Keratinocyte (primary cell): ENCODE results near the gene SORL1-AS1.

Source experiments
- DNase-seq: peaks from one replicate; pipeline ENCODE4 v3.0.0-alpha.2; 2011; ENCODE audit warnings: low read depth, missing footprints, low spot score
- FAIRE-seq: peaks from 2 replicates; lab custom pipeline; 2011; peaks lifted over from hg19 to GRCh38; lab: Jason Lieb, UNC
- H2AFZ ChIP-seq: 2 replicates; pipeline ENCODE4 v1.6.0; 2012; ENCODE audit warnings: low read length, control low read depth, inconsistent platforms; ENCODE audit not compliant: control insufficient read depth
- H3K27ac ChIP-seq: 2 replicates; pipeline ENCODE4 v1.5.1; 2011; ENCODE audit warnings: low read length; ENCODE audit not compliant: control insufficient read depth, insufficient read depth
- H3K27me3 ChIP-seq: 3 replicates; pipeline ENCODE4 v1.6.0; 2011; ENCODE audit warnings: low read length; ENCODE audit not compliant: control insufficient read depth, insufficient read depth; ENCODE audit errors: extremely low read depth
- H3K36me3 ChIP-seq, 2 experiments: 2 replicates in 1 of 2; 3 replicates in 1 of 2; pipeline ENCODE4 v1.5.1; 2011; ENCODE audit warnings: low read length in 2 of 2, mild to moderate bottlenecking in 1 of 2; ENCODE audit not compliant: control insufficient read depth in 2 of 2, insufficient read depth in 2 of 2; ENCODE audit errors: extremely low read depth in 1 of 2
- H3K4me1 ChIP-seq: 3 replicates; pipeline ENCODE4 v1.5.1; 2011; ENCODE audit warnings: low read length; ENCODE audit not compliant: control insufficient read depth, insufficient read depth; ENCODE audit errors: extremely low read depth
- H3K4me2 ChIP-seq: 3 replicates; pipeline ENCODE4 v1.6.0; 2011; ENCODE audit warnings: low read depth, low read length; ENCODE audit not compliant: control insufficient read depth, insufficient read depth; ENCODE audit errors: extremely low read depth
- H3K4me3 ChIP-seq, 3 experiments: fragments of 200-600 bp in 1 of 3; sonication (generic) in 1 of 3; 2 replicates in 2 of 3; 3 replicates in 1 of 3; pipeline ENCODE4 v1.5.1; 2011 to 2016; ENCODE audit warnings: low read length in 3 of 3, mild to moderate bottlenecking in 3 of 3, control low read depth in 2 of 3, inconsistent platforms in 1 of 3, low read depth in 1 of 3, mixed read lengths in 1 of 3, mixed run types in 1 of 3, moderate library complexity in 1 of 3; ENCODE audit not compliant: control insufficient read depth in 2 of 3, insufficient read depth in 2 of 3; ENCODE audit errors: extremely low read depth in 1 of 3
- H3K79me2 ChIP-seq: 2 replicates; pipeline ENCODE4 v1.6.0; 2012; ENCODE audit warnings: low read length; ENCODE audit not compliant: control insufficient read depth, insufficient read depth
- H3K9ac ChIP-seq: 3 replicates; pipeline ENCODE4 v1.6.0; 2011; ENCODE audit warnings: low read length; ENCODE audit not compliant: control insufficient read depth, insufficient read depth; ENCODE audit errors: extremely low read depth
- H3K9me1 ChIP-seq: 3 replicates; pipeline ENCODE4 v1.6.0; 2011; ENCODE audit warnings: low read length; ENCODE audit not compliant: control insufficient read depth, insufficient read depth; ENCODE audit errors: extremely low read depth
- H3K9me3 ChIP-seq: 2 replicates; pipeline ENCODE4 v1.5.1; 2012; ENCODE audit warnings: low read depth, low read length; ENCODE audit not compliant: control insufficient read depth
- H4K20me1 ChIP-seq: 3 replicates; pipeline ENCODE4 v1.6.0; 2011; ENCODE audit warnings: low read length; ENCODE audit not compliant: control insufficient read depth, insufficient read depth; ENCODE audit errors: extremely low read depth
- EZH2 ChIP-seq: IDR thresholded peaks from one replicate; pipeline ENCODE4 v1.6.1; 2012; ENCODE audit warnings: inconsistent platforms, mild to moderate bottlenecking, low read length, moderate library complexity
- dilution Hi-C: fragments of 300-500 bp; cut with MboI; formaldehyde crosslinking; loops from one replicate; pipeline ENCODE4 v1.7.0; 2020; ENCODE audit warnings: low sequenced_read_pairs; ENCODE audit not compliant: extremely low pct_ligation_motif_present
- TF ChIP-seq, protein P1 (sequence below), 3 experiments: IDR thresholded peaks in 1 of 3; conservative IDR thresholded peaks in 1 of 3; optimal IDR thresholded peaks in 1 of 3; 2 replicates in 2 of 3; 3 replicates in 1 of 3; pipeline versions ENCODE3 to v1.5.1; 2011; ENCODE audit warnings: low read length in 3 of 3, mild to moderate bottlenecking in 3 of 3, moderate library complexity in 2 of 3, control low read depth in 1 of 3, inconsistent platforms in 1 of 3; ENCODE audit not compliant: insufficient read depth in 2 of 3; ENCODE audit errors: extremely low read depth in 1 of 3

SORL1-AS1 gene

DNA sequence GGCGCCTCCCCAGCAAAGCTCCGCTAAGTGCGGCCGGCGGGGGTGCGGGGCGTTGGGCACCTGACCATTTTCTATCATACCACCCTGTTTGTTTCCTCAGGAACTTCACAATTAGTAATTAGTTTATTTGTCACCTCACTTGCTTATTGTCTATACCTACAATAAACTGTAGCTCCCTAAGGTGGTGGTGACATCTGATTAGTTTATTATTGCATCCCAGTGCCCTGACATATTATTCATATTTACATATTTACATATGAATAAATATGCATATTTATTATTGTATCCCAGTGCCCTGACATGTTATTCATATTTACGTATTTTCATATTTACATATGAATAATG, 25.4 kb downstream of the SORL1-AS1 start:
- Histone ChIP-seq H3K9ac (no peak overlapping the region), H3K4me3 (peak overlapping the region in 1 of 3 experiments; percentile 29), H3K27me3 (peaks cover 26% of the 10 kb centered on the region), H2AFZ (no peak overlapping the region), H3K9me1 (no peaks in the 10 kb centered on the region), H3K79me2 (no peaks in the 10 kb centered on the region), H4K20me1 (no peaks in the 10 kb centered on the region), H3K4me2 (peak overlapping the region; percentile 65), H3K27ac (no peak overlapping the region), H3K36me3 (no peaks in the 10 kb centered on the region), H3K4me1 (no peaks in the 10 kb centered on the region), H3K9me3 (no peaks in the 10 kb centered on the region)
- no peak for FAIRE-seq
- no peak for TF ChIP-seq EZH2
- TF ChIP-seq, protein P1, sequence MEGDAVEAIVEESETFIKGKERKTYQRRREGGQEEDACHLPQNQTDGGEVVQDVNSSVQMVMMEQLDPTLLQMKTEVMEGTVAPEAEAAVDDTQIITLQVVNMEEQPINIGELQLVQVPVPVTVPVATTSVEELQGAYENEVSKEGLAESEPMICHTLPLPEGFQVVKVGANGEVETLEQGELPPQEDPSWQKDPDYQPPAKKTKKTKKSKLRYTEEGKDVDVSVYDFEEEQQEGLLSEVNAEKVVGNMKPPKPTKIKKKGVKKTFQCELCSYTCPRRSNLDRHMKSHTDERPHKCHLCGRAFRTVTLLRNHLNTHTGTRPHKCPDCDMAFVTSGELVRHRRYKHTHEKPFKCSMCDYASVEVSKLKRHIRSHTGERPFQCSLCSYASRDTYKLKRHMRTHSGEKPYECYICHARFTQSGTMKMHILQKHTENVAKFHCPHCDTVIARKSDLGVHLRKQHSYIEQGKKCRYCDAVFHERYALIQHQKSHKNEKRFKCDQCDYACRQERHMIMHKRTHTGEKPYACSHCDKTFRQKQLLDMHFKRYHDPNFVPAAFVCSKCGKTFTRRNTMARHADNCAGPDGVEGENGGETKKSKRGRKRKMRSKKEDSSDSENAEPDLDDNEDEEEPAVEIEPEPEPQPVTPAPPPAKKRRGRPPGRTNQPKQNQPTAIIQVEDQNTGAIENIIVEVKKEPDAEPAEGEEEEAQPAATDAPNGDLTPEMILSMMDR (optimal IDR thresholded peaks at IDR 0.05 in 1 of 3, IDR thresholded peaks at IDR 0.05 in 1 of 3, conservative IDR thresholded peaks at IDR 0.05 in 1 of 3; ENCODE audit: extremely low read depth in 1 of 3, insufficient read depth in 2 of 3, low read length in 3 of 3), result no peak
- dilution Hi-C loops, result no loop called here
- DNase-seq, result no peak

DNA sequence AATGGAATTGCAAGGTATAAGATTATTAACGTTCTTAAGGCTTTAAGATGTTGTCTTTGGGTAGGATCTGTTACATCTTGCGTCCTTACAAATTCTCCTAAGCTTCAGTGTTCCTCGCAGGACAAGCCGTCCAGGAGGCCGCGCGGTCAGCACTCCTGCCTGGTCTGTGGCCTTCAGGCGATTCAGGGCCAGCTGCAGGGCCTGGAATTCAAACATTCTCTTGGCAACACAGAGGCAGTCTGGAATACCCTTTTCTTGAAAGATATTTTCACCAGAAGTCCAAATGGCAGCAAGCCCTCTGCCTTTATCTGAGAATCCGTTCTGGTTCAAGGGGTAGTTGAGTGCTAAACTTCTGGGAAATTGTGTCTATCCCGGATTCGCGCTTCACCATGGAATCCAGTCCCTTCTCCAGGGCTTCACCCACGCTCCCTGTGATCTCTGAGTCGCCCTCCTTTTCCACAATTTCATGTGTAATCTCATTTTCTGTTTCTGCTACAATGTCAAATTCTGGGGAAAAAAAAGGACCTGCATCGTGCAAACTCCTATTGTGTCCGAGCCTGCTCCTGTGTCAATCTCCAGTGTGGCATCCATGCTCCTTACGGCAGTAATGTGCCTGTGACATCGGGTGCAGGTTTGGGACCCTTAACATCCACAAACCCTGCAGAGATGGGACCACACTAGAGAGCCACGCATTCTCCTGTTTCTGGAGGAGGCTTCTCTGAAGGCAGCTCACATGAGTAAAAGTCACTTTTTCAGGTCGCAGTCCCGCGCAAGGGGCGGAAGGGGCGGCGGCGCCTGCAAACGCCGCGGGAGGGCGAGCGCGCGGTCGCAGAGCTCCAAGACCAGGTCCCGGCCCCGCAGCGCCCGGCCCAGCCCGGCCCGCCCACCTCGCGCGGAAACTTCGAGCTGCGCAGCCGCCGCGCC, 26.0 kb downstream of the SORL1-AS1 start:
- no peak for FAIRE-seq
- Histone ChIP-seq H3K4me3 (peak overlapping the region in 1 of 3 experiments; percentile 29), H3K4me2 (peak overlapping the region; percentile 65), H3K4me1 (no peaks in the 10 kb centered on the region), H3K27ac (no peak overlapping the region), H3K36me3 (no peaks in the 10 kb centered on the region), H3K79me2 (no peaks in the 10 kb centered on the region), H3K9me1 (no peaks in the 10 kb centered on the region), H4K20me1 (no peaks in the 10 kb centered on the region), H3K27me3 (peaks cover 26% of the 10 kb centered on the region), H3K9me3 (no peaks in the 10 kb centered on the region), H2AFZ (no peak overlapping the region), H3K9ac (no peak overlapping the region)
- dilution Hi-C loops, result no loop called here
- no peak for DNase-seq
- peak; percentile 10 for TF ChIP-seq EZH2
- TF ChIP-seq, protein P1 (optimal IDR thresholded peaks at IDR 0.05 in 1 of 3, IDR thresholded peaks at IDR 0.05 in 1 of 3, conservative IDR thresholded peaks at IDR 0.05 in 1 of 3; ENCODE audit: extremely low read depth in 1 of 3, insufficient read depth in 2 of 3, low read length in 3 of 3), result no peak
